Inferior parietal cortex (tissue), 1 donor: ENCODE data around the gene CSNK2B.

ENCODE experiments used
- DNase-seq: peaks from one replicate; pipeline ENCODE4 v3.0.0-alpha.2; 2016; ENCODE audit errors: extremely low spot score

Gene CSNK2B

GRCh38 chr6:31660381-31661261 lies 5.3 kb upstream of the CSNK2B start, which contains the start of gene C6orf47:
Gene C6orf47 (minus strand): TSS chr6:31660778. CDS start chr6:31659947, 831 bp downstream.
- DNase-seq, result peak; percentile 71

- no peak for DNase-seq
These were observed 4.4 kb upstream of the CSNK2B start for GRCh38 chr6:31661262-31662123.

- no peak for DNase-seq
These were observed 3.7 kb upstream of the CSNK2B start for GRCh38 chr6:31662124-31662723.

- DNase-seq, result no peak
These were observed 2.5 kb upstream of the CSNK2B start for GRCh38 chr6:31663126-31663960.

- DNase-seq, result no peak
These were observed 1.7 kb upstream of the CSNK2B start for GRCh38 chr6:31663961-31664789.

GRCh38 chr6:31664790-31665500 lies 935 bp upstream of the CSNK2B start, which contains the start of gene GPANK1:
Gene GPANK1 (minus strand): TSS chr6:31664997. CDS start chr6:31664478, 519 bp downstream.
- peak; percentile 98 for DNase-seq

- DNase-seq, result no peak
These were observed 571 bp downstream of the CSNK2B start for GRCh38 chr6:31666337-31666965.

- no peak for DNase-seq
These were observed 3.8 kb downstream of the CSNK2B start, which contains the start of gene LY6G5B for GRCh38 chr6:31669676-31670075. Gene LY6G5B (plus strand): TSS chr6:31669976. CDS start chr6:31670951, 975 bp downstream.

GRCh38 chr6:31676322-31676903 lies 10.5 kb downstream of the CSNK2B start:
- DNase-seq, result no peak

- DNase-seq, result no peak
These were observed 11.0 kb downstream of the CSNK2B start for GRCh38 chr6:31676904-31677303.

GRCh38 chr6:31677955-31678354 lies 12.1 kb downstream of the CSNK2B start:
- no peak for DNase-seq

- DNase-seq, result peak; percentile 82
These were observed 14.6 kb downstream of the CSNK2B start, which contains the start of gene LY6G5C for GRCh38 chr6:31680226-31681134. Gene LY6G5C (minus strand): TSS chr6:31681067. CDS start chr6:31680373, 694 bp downstream.

- peak; percentile 29 for DNase-seq
These were observed 15.3 kb downstream of the CSNK2B start for GRCh38 chr6:31681135-31681671.

GRCh38 chr6:31683591-31683990 lies 17.7 kb downstream of the CSNK2B start:
- DNase-seq, result no peak

GRCh38 chr6:31686483-31686882 lies 20.6 kb downstream of the CSNK2B start:
- no peak for DNase-seq

- DNase-seq, result no peak
These were observed 21.4 kb downstream of the CSNK2B start for GRCh38 chr6:31687321-31687720.
